ENCODE results near the gene DIRAS1. TPM values are rescaled to one million over a fixed set of nuclear protein-coding genes. Genes with fewer than 3 reads are reported as not detected.
A peak's percentile ranks its signal among the peaks of the same experiment; 100 is the strongest.
"Not testable (repeated sequence)": the region's sequence is repeated elsewhere in the genome, so short reads cannot be mapped to it uniquely, and the experiment has no call there.

DIRAS1 gene
- total RNA-seq, 2 donors from 2014 or later, result 36.5 to 58.0 TPM

DNA sequence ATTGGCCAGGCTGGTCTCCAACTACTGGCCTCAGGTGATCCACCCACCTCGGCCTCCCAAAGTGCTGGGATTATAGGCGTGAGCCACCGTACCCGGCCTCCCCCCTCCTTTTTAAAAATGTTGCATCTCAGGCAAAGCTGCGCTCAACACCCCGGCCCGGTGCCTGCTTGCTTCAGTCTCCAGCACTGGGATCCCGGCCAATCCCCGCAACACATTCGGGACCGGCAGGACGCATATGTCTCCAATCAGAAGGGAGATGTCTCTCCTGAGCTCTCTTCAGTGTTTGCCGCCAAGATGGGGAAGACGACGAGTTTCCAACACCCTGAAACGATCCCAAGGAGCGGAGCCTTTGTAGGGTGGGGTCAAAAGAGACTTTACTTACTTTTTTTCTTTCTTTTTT lies 34.8 kb downstream of the DIRAS1 start:
- Histone ChIP-seq H3K36me3 (no peaks in the 10 kb centered on the region), H3K4me3 (no peak overlapping the region), H3K27me3 (no peaks in the 10 kb centered on the region), H3K27ac (peak overlapping the region; percentile 73 to 85), H3K4me1 (no peaks in the 10 kb centered on the region), H3K9me3 (no peaks in the 10 kb centered on the region)
- DNase-seq (ENCODE audit: low spot score), result no peak
- TF ChIP-seq, protein P1, sequence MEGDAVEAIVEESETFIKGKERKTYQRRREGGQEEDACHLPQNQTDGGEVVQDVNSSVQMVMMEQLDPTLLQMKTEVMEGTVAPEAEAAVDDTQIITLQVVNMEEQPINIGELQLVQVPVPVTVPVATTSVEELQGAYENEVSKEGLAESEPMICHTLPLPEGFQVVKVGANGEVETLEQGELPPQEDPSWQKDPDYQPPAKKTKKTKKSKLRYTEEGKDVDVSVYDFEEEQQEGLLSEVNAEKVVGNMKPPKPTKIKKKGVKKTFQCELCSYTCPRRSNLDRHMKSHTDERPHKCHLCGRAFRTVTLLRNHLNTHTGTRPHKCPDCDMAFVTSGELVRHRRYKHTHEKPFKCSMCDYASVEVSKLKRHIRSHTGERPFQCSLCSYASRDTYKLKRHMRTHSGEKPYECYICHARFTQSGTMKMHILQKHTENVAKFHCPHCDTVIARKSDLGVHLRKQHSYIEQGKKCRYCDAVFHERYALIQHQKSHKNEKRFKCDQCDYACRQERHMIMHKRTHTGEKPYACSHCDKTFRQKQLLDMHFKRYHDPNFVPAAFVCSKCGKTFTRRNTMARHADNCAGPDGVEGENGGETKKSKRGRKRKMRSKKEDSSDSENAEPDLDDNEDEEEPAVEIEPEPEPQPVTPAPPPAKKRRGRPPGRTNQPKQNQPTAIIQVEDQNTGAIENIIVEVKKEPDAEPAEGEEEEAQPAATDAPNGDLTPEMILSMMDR (IDR thresholded peaks at IDR 0.05), result no peak

DNA sequence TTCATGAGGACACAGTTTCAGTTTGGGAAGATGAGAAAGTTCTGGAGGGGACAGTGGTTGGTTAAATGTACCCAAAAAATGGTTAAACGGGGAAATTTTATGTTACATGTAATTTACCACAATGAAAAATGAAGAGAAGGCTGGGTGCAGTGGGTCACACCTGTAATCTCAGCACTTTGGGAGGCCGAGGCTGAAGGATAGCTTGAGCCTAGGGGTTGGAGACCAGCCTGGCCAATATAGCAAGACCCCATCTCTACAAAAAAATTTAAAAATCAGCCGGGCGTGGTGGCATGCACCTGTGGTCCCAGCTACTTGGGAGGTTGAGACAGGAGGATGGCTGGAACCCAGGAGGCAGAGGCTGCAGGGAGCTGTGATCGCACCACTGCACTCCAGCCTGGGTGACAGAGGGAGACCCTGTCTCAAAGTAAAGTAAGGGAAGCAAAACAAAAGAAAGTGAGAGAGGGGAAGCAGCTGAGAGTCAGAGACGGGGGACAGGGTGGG lies 35.9 kb downstream of the DIRAS1 start:
- no peaks in the 10 kb centered on the region for H3K36me3 ChIP-seq
- no peaks in the 10 kb centered on the region for H3K27me3 ChIP-seq
- no peaks in the 10 kb centered on the region for H3K4me1 ChIP-seq
- no peaks in the 10 kb centered on the region for H3K9me3 ChIP-seq
- peak overlapping the region in 1 of 2 donors; percentile 6 for H3K4me3 ChIP-seq
- no peak for DNase-seq (ENCODE audit: low spot score)
- peak overlapping the region; percentile 73 to 85 for H3K27ac ChIP-seq
- TF ChIP-seq, protein P1 (IDR thresholded peaks at IDR 0.05), result no peak

DNA sequence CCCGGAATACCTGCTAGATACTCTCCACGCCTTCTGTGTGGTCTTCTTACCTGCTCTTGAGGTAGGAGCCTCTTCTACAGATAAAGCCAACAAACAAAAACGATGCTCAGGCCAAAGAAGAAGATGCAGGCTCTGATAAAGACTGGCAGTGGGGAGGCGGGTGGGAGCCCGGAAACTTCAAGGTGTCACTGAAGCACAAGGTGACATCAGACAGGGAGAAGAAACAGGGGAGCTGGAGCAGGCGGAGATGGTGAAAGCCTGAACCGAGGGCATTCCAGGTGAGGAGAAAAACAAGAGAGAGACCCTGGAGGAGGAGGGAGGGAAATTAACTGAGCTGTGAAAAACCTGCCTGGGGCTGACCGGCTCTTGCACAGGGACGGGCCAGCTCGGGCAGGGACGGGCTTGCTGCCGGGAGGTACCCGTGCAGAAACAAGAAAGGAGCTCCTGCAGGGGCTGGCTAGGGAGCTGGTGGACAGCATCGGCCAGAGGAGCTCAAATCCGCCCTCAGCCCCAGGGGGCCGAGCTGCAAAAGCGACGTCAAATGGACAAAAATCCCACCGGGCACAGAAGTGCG lies 37.7 kb downstream of the DIRAS1 start:
- DNase-seq (ENCODE audit: low spot score), result no peak
- Histone ChIP-seq H3K36me3 (no peaks in the 10 kb centered on the region), H3K27ac (no peak overlapping the region), H3K9me3 (no peaks in the 10 kb centered on the region), H3K4me1 (no peaks in the 10 kb centered on the region), H3K4me3 (no peak overlapping the region), H3K27me3 (no peaks in the 10 kb centered on the region)
- TF ChIP-seq, protein P1 (IDR thresholded peaks at IDR 0.05), result no peak

DNA sequence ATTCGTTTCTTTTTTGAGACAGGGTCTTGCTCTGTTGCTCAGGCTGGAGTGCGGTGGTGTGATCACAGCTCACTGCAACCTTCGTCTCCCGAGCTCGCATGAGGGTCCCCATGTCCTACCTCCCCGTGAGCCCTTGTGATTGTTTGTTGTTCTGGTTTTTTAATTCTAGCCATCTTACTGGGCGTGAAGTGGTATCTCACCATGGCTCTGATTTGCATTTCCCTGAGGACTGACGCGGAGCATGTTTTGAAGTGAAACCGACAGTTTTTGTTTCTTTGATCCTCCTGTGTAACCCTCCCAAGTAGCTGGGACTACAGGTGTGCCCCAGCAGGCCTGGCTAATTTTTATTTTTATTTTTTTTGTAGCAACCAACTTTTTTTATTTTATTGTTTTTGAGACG lies 40.4 kb downstream of the DIRAS1 start:
- no peaks in the 10 kb centered on the region for H3K36me3 ChIP-seq
- no peak overlapping the region for H3K27ac ChIP-seq
- peaks cover 0 to 4% of the 10 kb centered on the region in 2 donors for H3K4me1 ChIP-seq
- TF ChIP-seq, protein P1 (IDR thresholded peaks at IDR 0.05), result no peak
- H3K4me3 ChIP-seq, result no peak overlapping the region
- H3K27me3 ChIP-seq, result no peaks in the 10 kb centered on the region
- DNase-seq (ENCODE audit: low spot score), result no peak
- H3K9me3 ChIP-seq, result no peaks in the 10 kb centered on the region

DNA sequence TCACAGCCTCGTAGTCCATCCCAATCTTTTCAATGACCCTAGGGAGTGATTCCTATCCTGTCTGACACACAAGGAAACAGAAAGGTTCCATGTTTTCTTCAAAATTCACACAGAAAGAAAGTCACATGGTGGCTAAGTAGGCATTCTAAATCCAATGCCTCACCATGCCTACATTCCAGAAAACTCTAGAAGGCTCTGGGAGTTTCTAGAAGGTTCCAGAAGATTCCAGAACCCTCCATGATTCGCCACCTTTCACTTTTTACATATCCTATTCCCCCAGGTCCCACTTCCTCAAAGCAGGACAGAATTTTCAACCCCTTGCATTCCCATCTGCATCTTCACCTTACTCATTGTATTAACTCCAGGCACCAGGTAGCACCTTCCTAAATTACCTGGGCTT lies 41.7 kb downstream of the DIRAS1 start:
- H3K27ac ChIP-seq, result no peak overlapping the region
- TF ChIP-seq, protein P1 (IDR thresholded peaks at IDR 0.05), result no peak
- no peaks in the 10 kb centered on the region for H3K9me3 ChIP-seq
- no peak for DNase-seq (ENCODE audit: low spot score)
- H3K4me1 ChIP-seq, result peaks cover 0 to 12% of the 10 kb centered on the region in 2 donors
- H3K36me3 ChIP-seq, result no peaks in the 10 kb centered on the region
- no peak overlapping the region for H3K4me3 ChIP-seq
- no peaks in the 10 kb centered on the region for H3K27me3 ChIP-seq

DNA sequence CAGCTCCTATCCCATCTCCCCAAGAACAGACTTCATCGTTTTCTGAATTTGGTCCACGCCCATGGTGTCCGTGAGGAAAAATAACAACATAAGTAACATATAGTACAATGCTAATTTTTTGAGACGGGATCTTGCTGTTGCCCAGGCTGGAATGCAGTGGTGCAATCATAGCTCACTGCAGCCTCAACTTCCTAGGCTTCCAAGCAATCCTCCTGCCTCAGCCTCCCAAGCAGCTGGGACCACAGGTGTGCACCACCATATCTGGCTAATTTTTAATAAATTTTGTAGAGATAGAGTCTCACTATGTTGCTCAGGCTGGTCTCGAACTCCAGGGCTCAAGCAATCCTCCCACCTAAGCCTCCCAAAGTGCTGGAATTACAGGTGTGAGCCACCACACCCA lies 42.2 kb downstream of the DIRAS1 start:
- H3K4me3 ChIP-seq; H3K36me3 ChIP-seq; H3K9me3 ChIP-seq; H3K27ac ChIP-seq; H3K27me3 ChIP-seq; DNase-seq (ENCODE audit: low spot score): not testable (repeated sequence)
- H3K4me1 ChIP-seq, result peaks cover 0 to 12% of the 10 kb centered on the region in 2 donors
